AML-193 (cell line): ENCODE data around the gene ZWINT.

Experiments
- DNase-seq, 2 experiments: peaks; one replicate each; lab custom pipeline; 2025; lab: John Stamatoyannopoulos, UW

Gene ZWINT, protein sequence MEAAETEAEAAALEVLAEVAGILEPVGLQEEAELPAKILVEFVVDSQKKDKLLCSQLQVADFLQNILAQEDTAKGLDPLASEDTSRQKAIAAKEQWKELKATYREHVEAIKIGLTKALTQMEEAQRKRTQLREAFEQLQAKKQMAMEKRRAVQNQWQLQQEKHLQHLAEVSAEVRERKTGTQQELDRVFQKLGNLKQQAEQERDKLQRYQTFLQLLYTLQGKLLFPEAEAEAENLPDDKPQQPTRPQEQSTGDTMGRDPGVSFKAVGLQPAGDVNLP

DNA sequence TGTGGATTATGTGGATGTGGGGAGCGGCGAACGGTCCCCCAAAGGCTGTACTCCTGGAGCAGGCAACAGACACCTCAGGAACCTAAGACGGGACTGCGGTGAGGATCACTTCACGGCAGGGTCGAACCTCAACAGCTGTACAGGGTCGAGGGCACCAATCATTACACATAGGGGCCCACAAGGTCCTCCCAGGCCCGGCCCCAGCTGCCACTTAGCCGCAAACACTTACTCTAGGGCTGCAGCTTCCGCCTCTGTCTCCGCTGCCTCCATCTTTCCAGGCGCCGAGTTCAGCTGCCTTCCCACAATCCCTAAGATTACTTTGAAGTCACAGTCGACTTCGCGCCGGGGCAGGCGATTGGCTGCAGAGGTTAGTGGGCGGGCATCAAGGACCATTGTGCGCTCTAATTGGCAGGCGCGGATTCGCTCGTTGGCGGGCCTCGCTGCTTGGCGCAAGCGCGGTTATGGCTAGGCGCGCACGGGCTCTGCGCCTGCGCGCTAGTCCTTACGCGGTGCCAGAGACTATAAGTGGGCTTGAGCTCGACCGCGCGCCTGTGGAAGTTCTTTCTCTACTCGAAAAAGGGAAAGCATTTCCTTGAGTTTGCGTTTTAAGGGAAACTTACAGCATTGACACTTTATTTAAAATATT, at the start of gene ZWINT:
ZWINT (minus strand) TSS at position 293 of the 646 bp plus-strand sequence; CDS start at position 270, 23 bp downstream.
- DNase-seq: peak; percentile 94 to 95

DNA sequence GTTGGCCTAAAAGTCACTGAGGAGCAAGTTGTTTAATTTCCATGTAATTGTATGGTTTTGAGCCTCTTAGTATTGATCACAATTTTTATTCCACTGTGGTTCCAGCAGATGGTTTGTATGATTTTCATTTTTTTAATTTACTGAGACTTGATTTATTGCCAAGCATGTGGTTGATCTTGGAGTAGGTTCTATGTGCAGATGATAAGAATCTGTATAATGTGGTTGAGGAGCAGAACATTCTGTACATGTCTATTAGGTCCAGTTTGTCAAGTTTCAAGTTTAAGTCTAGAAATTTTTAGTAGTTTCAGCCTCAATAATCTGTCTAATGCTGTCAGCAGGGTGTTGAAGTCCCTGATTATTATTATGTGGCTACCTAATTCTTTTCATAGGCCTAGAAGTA, 22.7 kb upstream of the ZWINT start:
- no peak for DNase-seq

DNA sequence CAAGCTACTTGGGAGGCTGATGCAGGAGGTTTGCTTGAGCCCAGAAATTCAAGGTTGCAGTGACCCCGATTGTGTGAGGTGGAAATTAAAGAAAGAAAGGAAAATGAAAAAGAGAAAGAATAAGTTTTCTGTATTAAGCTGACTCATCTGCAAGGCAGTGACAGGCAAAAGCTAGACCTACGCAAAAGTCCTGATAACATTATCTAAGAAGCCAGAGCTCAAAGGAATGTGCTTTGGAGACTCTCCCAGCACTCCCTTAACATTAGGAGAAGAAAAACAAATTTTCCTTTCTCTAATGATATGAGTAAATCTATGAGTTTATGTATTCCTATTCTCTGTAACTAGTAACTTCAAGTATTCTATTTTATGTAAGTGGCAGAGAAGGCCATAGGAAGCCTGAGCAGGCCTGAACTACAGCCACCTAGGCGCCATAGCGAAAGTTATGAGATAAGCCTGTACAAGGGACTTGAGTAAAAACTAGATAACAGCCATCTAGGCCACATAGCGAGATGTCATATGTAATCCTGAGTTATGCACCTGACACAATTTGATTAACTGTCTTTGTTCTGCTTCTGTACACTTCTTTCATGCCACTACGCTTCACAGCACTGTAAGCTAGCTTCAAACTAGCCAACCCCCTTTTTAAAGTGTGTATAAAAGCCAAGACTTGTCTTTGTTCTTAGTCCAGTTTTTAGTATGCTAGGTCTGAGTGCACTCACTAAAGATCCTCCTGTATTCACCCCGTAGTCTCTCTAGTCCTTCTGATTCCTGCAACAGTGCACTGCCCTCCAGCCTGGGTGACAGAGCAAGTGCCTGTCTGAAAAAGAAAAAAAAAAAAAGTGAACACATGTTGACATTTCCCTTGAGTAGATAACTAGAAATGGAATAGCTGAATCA, 9.4 kb upstream of the ZWINT start:
- peak; percentile 6 to 12 for DNase-seq

DNA sequence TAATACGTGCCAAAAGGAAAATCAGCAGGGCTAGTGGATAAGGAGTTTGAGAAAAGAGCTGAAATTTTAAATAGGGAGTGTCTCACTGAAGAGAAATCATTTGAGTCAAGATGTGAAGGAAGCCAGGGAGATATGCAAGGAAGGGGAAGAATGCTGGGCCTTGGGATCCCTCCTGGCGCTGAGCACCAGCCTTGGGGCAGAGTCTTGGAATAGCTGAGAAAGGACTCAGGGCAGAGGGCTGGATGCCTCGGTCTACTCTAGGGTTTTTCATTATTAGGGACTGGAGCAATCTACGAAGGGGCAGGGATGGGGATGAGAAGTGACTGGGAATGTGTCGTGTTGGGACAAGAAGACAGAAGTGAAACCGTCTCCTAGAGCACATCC, 484 bp downstream of the ZWINT start:
- DNase-seq: no peak

DNA sequence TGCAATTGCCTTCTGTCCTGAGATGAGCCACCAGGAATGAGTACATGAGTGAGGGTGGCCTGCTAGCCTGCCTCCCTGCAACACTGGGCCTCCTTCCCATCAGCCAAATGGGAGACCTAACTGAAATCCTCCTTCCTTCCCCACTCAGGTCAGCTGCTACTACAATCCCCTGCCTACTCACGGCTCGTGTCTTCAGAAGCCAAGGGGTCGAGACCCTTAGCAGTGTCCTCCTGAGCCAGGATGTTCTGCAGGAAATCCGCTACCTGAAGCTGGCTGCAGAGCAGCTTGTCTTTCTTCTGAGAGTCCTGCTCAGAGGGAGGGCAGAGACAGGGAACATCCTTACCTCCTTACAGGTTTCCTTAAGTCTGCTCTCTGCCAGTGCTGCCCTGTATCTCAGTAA, 1.2 kb downstream of the ZWINT start:
- DNase-seq: no peak

DNA sequence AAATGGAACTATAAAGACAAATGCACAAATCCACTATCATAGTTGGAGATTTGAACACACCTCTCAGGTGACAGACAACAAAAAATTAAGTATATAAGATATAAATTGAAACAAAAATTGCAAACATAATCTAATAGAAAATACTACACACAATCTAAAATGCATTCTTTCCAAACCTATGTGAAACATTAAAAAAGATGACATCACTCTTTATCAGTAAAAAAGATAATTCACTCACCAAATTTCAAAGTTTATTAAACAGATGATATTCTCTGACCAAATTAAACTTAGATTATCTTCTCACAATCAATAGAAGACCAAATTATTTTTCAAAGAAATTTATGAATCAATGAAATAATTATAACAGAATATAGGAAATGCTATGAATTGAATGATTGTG, 4.0 kb downstream of the ZWINT start:
- no peak for DNase-seq

DNA sequence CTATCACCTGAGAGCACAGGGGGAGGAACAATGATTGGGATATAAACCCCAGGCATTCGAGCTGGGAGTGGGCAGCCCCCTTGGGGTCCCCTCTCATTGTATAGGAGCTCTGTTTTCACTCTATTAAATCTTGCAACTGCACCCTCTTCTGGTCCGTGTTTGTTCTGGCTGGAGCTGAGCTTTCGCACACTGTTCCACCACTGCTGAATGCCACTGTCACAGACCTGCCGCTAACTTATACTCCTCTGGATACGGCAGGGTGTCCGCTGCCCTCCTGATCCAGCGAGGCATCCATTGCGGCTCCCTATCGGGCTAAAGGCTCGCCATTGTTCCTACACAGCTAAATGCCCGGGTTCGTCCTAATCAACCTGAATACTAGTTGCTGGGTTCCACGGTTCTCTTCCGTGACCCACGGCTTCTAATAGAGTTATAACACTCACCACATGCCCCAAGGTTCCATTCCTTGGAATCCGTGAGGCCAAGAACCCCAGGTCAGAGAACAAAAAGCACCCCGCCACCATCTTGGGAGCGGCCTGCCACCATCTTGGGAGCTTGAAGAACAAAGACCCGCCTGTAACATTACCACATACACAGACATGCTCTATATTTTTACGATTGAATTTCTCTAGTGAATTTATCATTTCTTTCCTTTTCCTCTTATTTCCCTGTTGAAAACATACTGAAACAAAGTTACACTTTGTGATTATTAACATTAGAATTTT, 9.0 kb downstream of the ZWINT start:
- DNase-seq: no peak

DNA sequence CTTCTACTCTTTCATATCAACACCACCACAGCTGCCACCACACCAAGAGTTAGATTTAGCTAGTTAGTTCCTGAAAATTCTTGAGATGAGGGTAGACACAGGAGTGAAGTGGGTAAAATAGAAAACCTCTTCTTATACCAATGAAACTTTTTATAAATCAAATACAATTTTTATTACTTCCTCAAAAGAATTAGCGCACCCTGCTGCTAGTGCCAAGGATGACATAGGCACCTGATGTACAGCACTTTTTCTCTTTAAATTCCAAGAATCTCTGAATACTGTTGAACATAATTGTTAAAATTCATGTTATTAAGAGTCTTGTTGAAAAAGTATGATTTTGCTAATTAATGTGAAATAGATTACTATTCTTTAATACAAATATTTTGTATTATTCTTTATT, 11.4 kb downstream of the ZWINT start:
- peak in 1 of 2 experiments; percentile 8 for DNase-seq

DNA sequence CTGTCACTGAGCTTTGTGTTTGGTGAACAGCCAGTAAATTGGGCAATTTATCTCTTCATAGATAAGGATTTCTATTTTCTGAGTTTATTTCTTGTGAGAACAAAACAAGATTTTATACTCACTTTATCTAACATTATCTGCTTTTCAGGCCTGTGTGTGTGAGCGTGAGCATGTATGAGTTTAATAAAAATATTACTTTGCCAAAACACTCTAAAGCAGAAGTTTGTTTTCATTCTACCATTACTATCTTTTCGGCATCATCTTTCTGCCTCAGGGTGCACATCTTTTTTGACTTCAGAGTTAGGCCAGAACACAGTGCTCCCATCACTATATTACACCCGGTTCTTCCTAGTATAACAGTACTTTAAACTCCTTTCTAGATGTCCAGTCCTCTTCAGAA, 13.0 kb downstream of the ZWINT start:
- no peak for DNase-seq

DNA sequence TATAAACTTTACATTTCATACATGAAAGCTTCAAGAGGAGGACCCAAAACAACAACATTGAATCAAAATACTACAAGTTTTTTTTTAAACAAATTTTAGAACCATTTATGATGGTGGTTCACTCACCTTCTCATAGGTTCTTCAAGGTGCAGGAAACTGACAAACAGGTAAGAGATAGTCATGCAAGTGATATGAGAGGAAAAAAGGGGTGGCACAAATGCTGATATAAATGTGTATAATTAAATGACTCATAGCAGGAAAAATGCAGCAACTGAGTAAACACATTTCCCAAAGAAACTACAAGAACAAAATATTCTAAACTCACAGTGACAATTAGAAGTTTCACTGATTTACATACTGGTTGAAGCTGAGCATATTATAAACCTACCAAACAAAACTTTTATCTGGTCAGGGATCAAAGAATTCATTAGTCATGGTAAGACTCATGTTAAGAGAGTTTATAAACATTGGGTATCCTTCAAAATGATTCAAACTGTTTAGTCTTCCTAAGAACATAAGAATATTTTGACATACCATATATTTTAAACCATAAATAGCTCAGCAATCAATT, 14.1 kb downstream of the ZWINT start:
- DNase-seq: no peak

DNA sequence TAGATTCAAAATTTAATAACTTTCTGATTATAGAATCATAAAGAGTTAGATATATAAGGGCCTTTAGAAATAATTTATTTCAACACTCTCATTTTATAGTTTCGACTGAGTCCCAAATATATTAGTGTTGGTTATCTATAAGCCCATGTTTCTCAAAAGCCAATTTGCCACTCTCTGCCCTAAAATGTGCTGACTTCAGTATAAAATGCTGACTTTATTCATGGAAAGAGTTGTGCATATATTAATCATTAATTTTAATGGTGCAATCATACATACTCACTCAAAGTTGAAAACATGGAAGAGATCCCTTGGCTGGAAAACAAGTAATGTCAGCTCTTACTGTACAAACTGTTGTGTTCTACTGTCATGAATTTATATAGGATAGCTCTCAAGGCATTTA, 19.4 kb downstream of the ZWINT start:
- no peak for DNase-seq

DNA sequence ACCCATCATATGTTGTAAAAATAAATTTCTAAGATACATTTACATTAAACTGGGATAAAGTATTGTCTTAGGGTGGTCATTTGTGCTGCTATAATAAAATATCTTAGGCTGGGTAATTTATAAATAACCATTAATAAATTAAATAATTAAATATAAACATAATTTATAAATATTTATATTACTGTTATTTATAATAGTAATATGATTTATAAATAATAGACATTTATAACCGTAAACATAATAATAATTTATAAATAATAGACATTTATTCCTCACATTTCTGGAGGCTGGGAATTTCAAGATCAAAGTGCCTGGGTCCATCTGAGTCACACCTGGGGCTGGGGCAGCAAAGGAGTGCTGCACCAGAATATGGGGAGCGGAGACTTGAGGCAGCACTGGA, 31.1 kb downstream of the ZWINT start:
- no peak for DNase-seq

DNA sequence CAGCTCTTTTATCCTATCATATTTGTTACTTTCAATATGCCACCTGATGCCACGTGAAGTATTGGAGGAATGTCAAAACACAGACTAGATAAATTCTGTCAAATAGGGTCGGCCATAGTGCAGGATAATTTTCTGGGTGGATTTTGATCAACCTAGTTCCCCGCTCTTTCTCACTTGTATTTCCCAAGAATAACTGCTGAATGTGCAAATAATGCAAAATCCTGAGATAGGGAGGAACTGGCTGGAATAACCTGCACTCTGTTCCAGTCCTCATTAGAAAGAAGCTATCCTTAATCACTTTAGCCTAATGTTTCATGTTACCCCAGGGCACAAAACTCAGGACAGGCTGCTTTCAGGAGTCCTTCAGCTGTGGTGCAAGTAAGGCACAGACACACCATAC, 33.9 kb downstream of the ZWINT start:
- DNase-seq: no peak

DNA sequence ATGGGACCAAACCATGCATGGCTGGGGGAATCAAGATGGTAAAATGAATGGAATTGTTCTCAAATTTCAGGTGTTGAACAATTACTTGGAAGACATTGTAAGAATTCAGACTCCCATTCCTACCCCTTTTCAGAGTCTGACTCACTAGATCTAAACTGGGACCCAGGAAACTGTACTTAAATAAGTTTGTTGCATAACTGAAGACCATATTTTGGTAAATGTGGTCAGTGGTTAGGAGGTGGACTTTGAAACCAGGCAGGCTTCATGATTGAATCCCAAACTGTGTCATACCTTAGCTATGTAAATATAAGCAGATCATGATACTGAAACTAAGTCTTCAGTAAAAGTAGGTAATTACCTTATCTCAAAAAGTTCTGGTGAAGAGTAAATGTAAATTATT, 41.7 kb downstream of the ZWINT start:
- DNase-seq: no peak

DNA sequence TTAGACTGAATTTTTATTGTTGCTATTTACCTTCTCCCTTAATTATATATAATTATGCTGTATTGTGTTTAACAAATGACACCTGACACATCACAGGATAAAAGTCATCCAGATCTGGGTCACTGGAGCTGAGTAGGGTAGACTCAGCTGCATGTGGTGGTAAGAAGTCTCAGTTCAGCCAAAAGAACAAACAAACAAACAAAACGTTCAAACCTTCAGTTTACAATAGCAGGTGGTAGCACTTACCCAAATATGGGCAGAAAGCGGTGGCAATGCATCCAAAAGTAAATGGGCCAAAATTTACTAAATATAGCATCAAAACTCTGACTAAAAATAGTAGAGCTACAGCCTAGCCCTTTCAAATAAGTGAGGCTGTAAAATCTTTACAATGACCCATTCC, 42.2 kb downstream of the ZWINT start:
- no peak for DNase-seq

DNA sequence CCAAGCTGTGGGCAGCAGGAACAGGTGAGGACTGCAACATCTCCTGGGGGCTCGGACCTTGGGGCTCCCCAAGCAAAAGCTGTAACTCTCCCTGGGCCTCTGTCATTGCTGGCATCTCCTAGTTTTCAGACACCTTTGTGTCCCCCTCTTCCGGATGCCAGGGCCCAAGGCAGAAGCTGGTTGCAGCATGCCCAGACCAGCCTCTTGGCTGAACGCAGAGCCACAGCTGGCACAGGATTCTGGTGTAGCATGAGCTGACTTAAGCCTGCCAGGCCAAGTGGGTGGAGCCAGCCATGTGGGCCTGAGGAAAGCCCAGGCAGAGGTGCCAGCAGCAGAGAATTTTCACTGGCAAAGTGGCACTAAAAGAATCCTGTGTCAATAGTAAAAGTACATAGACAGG, 43.5 kb downstream of the ZWINT start:
- no peak for DNase-seq

DNA sequence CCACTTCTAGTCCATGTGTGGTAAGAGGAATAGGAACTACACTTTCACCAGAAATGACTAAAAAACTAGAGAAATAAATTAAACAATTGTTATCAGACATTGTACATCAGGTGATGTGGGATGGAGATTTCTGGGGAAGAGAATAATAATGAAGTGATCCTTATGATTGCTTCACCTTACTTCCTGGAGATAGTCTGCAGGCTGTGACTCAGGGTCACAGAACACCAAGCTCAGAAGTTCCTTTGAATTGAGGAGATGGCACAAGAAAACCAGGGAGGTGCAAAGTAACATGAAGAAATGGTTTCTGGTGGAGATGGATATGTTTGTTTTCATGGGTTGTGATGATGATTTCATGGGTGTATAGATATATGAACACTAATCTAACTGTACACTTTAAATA, 44.5 kb downstream of the ZWINT start:
- DNase-seq: no peak
